Measurements from ENCODE around the gene RAPGEF3.

RAPGEF3 gene

DNA sequence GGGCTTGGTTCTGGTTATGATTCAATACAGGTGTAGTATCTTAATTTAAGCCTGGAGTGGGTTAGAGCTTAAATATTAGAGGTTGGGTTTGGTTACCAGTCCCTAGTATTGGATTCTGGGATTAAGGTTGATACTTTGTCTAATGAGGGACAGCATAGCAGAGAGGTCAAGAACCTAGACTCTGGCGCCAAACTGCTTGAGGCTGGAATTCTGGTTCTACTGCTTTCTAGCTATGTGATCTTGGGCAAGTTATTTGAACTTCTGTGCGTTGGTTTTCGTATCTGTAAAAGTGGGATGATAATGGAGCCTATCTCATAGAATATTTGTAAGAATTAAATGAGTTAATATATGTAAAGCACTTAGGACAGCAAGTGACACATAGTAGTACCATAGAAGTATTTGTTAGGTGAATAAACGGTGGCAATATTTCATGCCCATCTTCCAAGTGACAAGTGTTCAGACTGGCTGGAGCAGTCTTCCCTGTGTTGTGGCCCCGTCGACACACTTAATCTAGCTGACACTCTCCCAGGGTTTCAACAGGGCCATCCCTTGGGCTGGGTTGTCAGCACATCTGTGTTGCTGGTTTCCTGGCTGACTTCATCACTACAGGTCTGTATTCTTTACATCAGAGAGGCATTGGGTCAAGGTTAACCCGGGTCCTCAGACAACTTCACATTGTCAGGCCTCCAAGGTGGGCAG lies 36.4 kb downstream of the RAPGEF3 start:
- DNase-seq (ENCODE audit: low read depth), result no peak

DNA sequence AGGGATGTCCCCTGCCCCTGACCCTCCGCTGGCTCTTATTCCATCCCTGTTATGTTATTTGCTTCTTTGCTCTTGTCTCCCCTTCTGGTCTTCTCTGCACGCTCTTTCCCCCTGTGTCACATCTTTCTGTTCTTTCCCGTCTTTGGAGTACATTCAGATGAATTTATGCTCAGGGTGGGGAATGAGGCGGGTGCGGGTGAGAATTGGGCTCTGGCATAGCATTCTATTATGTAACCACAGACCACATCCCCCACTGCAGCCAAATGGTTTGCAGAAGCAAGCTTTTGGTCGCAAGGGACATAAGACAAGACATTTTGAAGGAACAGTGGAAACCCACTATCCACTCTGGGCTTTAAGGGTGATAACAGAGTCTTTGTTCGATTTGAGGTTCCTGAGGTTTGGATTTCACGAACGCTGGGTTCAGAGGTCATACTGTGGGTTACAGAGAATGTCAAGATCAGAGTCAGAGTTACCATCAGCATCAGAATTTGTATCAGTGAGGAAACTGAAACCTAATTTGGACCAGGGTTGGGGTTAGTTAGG lies 37.2 kb downstream of the RAPGEF3 start:
- no peak for DNase-seq (ENCODE audit: low read depth)

DNA sequence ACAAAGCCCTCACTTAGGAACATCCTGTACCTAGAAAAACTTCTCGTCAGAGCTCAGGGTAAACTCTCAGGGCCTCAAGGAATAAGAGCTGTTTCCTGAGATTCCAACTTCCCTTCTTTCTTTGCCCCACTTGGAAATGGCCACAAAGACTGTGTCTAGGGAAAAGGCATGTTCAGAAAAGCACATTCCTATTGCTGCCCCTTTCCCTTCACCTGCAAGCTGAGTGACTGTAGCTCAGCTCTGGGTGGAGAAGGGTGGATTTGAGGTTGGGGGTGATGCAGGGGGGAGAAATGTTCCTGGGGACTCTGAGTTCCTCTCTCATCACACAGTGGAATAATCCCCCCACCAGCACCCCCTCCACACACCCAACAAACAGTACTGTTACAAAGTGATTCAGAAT lies 40.1 kb downstream of the RAPGEF3 start:
- DNase-seq (ENCODE audit: low read depth), result no peak

DNA sequence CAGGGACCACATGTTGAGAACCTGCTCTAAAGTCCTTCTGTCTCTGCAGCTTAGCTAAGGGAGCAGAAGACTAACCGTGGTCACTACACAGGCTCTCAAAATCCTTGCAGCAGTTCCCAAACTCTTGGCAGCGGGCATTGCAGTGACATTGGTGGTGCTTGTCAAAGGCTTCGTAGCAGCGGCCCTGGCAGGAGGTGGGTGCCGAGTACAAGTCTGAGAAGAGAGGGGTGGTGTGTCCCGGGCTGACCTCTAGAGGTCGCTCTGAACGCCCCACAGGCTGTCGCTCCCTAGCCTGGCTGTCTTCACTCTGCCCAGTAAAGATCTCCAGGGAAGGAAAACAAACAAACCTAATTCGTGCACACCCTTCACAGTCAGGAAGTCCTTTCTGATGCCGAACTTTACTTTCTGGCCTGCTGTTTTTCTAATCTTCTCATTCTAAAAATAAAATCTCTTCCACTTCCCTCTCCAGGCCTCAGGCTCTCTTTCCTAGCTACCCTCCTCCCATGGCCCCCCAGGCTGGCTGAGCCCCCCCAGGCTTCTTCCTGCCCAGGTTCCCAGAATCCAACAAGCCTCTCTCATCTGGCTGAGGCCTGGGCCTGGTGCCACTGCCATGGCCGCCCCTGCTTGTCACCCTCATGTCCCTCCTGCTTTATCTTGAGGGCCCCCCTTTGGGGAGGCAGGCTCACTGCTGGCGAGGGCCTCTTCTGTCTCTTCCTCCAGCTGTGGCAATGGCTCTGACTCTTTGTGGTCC lies 41.1 kb downstream of the RAPGEF3 start:
- DNase-seq (ENCODE audit: low read depth), result no peak

DNA sequence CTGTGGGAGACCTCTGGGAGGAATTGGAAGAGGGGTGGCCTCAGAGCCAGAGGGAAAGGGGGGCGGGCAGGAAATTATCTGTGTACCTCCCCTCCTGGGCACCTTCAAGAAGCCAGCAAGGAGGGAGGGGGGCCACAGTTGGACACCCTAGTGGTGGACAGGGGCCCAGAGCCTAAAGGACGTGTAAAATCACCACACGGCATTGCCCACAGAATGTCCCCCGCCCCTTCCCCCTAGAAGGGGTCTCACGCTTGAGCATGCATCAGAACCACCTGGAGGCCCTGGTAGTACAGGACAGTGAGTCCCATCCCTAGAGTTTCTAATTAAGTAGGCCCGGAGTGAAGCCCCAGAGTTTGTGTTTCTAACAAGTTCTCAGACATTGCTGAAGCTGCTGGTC lies 41.6 kb downstream of the RAPGEF3 start:
- DNase-seq (ENCODE audit: low read depth), result no peak

DNA sequence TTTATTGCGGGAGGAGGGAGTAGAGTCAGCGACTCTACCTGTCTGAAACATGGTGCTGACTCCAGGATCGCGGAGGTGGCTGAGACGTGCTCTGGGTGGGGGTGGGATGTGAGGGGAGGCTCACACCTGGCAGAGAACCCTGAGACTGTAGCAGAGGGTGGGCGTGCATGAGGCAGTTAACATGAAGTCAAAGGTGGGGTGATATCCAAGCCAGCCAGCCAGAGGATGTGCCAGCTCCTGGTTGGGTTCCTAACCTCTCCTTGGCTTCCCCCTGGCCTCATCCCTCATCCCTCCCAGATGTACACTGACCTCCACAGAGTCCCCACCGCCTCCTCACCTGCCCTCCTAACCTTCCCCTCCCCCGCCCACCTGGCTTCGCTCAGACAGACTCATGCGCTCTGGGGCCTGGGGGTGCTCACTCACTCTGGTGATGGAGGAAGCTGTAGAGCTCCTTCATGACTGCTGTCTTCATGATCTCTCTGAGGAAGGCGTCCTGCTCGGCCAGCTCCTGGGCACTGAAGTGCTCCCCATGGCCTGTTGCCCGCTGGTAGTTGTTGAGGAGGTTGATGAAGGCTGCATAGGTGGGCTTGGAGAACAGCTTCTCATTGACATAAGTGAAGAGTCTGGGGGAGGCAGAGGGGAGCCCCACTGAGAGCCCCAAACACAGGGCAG lies 42.7 kb downstream of the RAPGEF3 start:
- no peak for DNase-seq (ENCODE audit: low read depth)

DNA sequence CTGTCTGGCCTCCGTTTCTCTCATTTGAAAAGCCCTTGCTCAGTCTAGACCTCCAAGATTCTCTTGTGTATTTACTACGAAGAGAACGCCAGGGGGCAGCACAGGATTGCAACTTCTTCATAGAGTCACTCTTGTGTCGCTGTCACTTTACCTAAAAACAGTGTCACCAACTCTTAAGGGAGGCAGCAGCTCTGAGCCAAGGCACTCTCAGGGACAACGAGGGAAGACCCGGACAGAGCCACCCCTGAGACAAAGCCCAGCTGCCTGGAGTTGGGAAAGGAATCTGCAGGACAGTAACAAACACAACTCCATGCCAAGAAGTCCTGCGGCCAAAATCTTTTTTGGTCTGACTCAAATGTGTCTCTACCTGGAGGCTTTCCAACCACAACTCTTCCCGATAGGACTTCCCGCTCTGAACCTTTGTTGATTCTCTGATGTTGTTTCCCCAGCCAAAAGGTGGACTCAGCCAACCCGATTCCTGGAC lies 43.2 kb downstream of the RAPGEF3 start:
- peak; percentile 67 for DNase-seq (ENCODE audit: low read depth)

DNA sequence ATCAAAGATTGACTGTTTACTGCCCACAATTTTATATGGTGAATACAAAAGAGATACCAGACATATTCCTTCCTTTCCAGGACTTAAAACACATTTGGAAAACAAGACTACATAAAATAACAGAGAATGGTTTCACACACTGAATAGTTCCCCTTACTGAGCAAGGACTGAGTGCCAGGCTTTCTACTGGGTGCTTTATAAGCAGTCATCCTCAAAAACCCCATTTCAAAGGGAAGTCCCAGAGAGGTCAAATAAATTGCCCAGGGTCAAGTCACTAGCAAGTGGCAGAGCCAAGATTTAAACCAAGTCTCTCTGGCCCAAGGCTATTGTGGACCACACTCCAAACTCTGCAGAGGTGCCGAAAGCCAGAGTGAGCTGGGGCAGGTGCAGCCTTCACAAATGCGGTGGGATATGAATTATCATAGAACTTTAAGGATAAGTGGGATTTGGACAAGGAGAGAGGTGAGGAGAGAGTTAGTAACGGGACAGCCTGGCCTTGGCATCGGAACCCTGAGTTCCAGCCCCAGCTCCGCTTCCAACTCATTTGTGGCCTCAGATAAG lies 43.8 kb downstream of the RAPGEF3 start:
- no peak for DNase-seq (ENCODE audit: low read depth)

DNA sequence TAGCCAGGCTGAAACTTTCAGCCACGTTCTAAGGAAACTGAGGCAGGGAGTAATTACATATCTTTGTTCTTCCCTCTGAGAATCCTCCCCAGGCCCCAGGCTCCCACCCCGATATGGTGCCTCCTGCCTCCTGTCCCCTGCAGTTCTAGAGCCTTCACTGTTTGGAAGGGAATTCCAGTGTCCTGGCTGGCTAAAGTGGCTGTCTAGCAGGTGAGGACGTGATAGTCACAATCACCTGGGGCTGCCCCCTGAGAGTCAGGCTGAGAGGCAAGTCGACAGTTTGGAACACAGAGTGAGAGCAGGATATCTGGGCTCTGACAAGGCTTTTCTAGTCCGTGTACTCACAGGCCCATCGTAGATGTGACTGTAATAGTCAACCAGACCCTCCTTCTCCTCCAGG lies 46.5 kb downstream of the RAPGEF3 start:
- DNase-seq (ENCODE audit: low read depth), result no peak

DNA sequence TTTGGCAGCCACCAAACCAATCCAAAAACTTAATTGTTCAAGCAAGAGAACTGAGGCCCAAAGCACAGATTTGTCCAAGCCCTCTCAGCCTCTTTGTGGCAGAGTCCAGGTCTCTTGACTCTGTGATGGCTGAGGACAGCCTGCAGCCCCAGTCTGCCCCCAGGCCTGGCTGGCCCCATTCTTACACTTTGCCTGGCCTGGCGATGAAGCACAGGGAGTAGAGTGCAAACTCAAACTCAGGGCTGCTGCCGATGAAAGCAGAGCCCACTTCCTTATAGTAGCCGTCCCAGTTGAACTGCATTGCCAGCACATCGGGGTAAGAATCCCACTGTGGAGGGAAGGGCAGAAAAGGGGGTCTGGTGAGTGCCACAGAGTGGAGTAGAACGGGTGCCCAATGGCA lies 47.2 kb downstream of the RAPGEF3 start:
- DNase-seq (ENCODE audit: low read depth), result no peak

DNA sequence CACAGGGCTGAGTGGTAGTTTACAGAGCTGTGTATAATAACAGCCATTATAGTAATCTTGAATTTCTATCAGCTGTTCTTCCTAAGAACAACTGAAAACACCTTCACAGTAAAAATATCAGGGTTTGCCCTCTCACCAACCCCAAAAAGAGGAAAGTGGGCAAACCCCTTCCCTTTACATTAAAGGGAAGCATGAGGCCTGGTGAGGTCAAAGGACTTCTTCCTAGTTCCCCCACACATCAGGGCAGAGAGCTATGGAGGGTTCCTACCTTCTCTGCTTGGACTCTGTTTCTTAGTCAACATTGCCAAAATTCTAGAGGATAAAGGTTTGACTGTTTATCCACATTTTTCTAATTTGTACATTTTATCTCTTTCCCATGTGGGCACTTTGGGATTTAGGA lies 48.4 kb downstream of the RAPGEF3 start:
- DNase-seq (ENCODE audit: low read depth), result no peak

DNA sequence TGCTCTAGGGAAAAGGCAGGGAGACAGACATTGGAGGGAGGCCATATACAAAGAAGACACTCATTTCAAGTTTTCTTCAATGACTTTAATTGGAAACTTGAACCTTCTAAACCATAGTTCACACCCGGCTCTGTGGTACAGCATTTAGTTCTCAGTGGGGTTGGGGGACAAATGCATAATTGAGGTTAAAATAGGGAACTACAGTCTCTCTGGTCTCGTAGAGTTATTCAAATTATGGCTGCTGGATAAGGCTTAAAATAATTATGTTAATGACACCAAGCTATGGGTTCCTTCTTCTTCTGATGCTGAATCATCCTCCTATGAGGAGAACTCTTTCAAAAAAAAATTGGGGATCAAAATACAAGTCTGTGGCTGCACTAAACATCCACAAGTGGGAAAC lies 49.0 kb downstream of the RAPGEF3 start:
- DNase-seq (ENCODE audit: low read depth), result no peak

DNA sequence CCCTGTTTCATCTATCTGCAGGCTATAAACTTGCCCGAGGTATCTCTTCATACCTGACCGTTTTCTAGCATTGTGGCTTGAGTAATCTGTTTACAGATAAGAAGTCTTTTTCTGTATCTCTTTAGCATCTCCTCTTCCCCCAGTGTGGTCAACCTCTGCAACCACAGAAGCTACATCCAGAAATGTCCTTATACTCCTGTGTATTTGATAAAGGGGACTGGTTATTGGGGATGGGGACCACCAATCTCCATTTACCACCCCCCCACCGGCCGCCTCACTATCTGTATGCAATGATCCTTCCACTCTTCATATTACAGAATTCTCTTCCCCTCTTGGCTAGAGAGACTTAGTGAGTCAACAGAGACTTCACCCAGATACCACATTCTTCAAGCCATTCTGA lies 49.4 kb downstream of the RAPGEF3 start:
- DNase-seq (ENCODE audit: low read depth), result no peak

DNA sequence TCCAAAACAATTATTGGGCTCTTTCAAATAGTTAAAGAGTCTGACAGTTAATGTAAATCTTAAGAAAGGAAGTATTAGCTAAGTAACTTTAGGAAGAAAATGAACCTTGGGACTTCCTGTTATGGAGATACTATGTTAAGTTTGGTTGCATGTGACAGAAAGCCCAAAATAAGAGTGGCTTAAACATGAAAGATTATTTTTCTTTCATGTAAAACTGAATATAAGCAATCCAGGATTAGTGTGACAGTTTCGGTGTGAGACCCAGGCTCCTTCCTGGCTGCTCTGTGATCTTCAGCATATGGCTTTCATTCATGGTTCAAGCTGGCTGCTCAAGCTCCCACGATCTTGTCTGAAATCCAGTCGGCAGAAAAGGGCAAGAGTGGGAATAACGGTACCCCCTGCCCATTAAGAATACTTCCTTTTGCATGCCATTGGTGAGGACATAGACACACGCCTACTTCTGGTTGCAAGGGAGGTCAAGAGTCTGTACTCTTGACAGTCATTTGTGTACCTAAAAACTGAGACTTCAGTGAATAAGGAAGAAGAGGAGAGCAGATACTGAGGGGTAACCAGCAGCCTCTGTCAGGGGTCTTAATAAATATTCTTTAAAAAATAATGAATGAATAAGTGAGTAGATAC lies 50.7 kb downstream of the RAPGEF3 start:
- DNase-seq (ENCODE audit: low read depth), result no peak

DNA sequence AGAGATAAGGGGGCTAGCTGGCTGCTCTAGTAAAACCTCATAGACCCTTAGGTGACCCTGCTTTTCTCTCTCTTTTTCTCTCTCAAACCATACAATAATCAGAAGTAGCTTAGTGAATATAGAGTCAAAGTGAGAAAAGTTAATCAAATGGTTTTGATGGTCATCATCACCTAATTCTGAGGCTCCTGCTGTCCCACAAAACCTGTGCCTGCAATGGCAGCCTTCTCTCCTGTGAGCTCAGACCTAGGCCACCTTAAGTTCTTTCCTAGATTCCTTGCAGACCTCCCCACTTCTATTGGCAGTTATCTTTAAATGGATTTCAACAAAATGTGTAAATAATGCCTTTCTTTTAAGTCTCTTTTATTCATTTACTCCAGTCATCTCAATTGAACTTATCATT lies 51.3 kb downstream of the RAPGEF3 start:
- no peak for DNase-seq (ENCODE audit: low read depth)

DNA sequence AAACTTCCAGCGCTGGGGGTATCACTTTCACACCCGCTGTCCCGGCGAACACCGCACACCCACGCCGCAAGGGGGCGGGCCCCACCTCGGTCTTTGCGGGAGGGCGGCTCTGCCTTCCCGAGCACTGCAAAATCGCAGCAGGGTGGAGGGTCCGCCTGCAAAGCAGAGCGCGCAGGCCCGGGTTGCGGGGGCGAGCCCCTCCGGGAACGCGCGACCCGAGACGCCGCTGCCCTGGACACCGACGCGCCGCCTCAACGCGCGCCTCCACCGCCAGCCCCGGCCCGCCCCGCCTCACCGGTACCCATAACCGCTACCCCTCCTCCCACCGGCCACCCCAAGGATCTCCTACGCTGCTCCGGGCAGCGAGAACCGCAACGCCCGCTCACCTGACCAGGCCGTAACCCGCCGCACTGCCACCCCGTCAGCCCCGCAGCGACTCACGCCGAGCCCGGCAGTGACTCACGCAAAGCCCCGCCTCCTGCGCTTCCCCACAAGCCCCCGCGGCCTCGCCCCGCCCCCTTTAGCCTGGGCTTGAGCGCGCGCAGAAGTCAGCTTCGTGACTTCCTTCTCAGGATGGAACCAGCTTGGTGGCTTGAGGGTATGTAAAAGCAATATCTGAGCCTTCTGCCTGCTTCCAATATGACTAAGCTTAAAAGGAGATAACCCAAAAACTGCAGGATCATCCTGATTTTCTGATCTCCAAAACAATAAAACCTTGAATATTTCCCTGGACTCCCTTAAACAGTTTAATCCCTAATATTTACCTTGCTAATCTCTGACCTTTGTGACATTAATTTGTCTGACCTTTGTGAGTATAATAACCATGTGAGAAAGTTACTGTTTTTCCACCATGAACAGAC lies 52.9 kb downstream of the RAPGEF3 start, which contains the start of gene RPAP3:
Gene RPAP3 (minus strand): TSS at position 465 of the 860 bp plus-strand sequence. CDS start 3,190 bp downstream, outside the sequence.
- peak; percentile 96 for DNase-seq (ENCODE audit: low read depth)

DNA sequence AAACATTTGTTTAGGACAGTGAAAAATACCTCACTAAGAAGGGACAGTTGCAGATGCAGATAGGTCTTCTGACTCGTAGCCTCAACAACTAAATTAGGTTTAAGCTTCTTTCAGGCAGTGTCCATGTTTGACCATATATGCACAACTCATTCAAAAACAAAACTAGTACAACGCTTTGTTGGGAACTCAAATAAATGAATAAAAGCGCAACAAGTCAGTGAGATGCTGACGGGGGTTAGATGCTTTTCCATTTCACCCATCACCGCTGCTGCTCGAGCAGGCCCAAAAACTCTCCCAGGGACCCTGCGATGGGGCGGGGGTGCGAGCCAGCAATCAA lies 53.5 kb downstream of the RAPGEF3 start:
- DNase-seq (ENCODE audit: low read depth), result no peak

DNA sequence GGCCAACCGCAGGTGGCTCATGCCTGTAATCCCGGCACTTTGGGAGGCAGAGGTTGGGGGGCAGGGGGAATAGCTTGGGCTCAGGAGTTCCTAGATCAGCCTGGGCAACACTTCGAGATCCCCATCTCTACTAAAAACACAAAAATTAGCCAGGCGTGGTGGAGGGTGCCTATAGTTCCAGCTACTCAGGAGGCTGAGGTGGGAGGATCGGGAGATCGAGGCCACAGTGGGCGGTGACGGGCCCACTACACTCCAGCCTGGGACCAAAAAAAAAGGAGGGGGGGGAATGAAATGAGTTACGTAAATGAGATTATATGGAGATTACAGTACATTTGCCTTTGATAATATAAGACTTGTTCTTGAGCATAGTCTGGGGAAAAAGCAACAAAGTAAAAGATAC lies 54.0 kb downstream of the RAPGEF3 start:
- no peak for DNase-seq (ENCODE audit: low read depth)

DNA sequence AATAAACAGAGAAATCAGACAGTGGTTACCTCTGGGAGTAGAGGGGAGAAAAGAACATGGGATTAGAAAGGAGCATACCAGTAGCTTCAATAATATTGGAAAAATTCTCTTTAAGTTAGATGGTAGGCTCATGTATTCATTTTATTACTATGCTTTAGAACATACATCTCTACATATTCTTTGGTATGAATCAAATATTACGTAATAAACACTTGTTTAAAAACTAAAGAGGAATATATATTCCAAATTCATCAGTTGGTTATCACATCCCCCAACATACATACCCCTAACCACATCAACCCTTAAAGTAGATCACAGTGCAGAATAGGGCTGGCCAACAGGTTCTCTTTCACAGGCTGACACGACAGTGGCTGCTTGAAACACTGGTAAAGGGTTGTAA lies 58.4 kb downstream of the RAPGEF3 start:
- no peak for DNase-seq (ENCODE audit: low read depth)

DNA sequence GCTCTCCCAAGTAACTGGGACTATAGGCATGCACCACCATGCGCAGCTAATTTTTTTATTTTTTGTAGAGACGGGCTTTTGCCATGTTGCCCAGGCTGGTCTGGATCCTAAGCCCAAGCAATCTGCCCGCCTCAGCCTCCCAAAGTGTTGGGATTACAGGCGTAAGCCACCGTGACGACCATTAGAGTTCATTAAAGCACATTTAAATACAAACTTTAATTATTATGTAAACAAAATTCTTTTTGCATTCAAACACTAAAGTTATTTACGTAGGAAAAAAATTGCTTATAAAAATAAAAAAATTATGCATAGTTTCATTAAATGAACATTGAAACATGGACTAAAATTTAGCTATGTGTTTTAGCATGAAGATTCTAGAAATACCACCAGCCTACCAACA lies 60.0 kb downstream of the RAPGEF3 start:
- no peak for DNase-seq (ENCODE audit: low read depth)

DNA sequence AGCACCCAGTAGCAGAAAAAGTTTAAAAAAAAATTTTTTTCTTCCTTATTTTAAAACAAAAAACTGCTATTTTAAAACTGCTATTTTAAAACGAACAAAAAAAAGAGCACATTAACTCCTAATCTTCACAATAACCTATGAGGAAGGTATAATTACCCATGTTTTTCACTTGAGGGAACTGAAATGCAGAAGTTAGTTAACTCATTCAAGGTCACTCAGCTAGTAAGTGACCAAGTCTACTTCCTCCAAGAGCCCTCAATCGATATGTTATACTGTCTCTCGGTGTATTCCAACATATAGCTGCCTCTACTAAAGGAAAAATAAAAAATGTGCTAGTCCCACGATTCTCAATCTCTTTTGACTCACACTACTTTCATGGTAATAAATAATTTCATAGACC lies 60.6 kb downstream of the RAPGEF3 start:
- no peak for DNase-seq (ENCODE audit: low read depth)

Data from stimulated activated CD8-positive, alpha-beta memory T cell treated with anti-CD3 and anti-CD28 coated beads, Interleukin-15, amount 100 ng/mL, for 1 hour (primary cell).